HUDEP-2 (cell line): ENCODE results near the gene ANXA8L1.
"Not testable (repeated sequence)": the region's sequence is repeated elsewhere in the genome, so short reads cannot be mapped to it uniquely, and the experiment has no call there.

Source experiments
- DNase-seq, 76 experiments: peaks; one replicate each; lab custom pipeline; 2025; ENCODE audit not compliant: unreplicated experiment in 76 of 76; lab: John Stamatoyannopoulos, UW

Gene ANXA8L1

GRCh38 chr10:46375406-46375805 lies at the start of gene ANXA8L1:
Gene ANXA8L1, plus strand, starts transcription at chr10:46375776. Its CDS starts 76 bp downstream, at chr10:46375852.
- not testable (repeated sequence) for DNase-seq

- no peak for DNase-seq
Measured at GRCh38 chr10:46326066-46326465, 49.5 kb upstream of the ANXA8L1 start.

- no peak for DNase-seq
Measured at GRCh38 chr10:46326971-46327370, 48.6 kb upstream of the ANXA8L1 start.

GRCh38 chr10:46327685-46328084 lies 47.9 kb upstream of the ANXA8L1 start:
- DNase-seq = no peak

- DNase-seq = no peak
Measured at GRCh38 chr10:46328853-46329689, 46.5 kb upstream of the ANXA8L1 start.

- no peak for DNase-seq
Measured at GRCh38 chr10:46329690-46330016, 45.9 kb upstream of the ANXA8L1 start.

- no peak for DNase-seq
Measured at GRCh38 chr10:46330894-46331293, 44.7 kb upstream of the ANXA8L1 start.

- DNase-seq = not testable (repeated sequence)
Measured at GRCh38 chr10:46365484-46365883, 10.1 kb upstream of the ANXA8L1 start.

GRCh38 chr10:46367209-46367608 lies 8.4 kb upstream of the ANXA8L1 start:
- not testable (repeated sequence) for DNase-seq

GRCh38 chr10:46367666-46368240 lies 7.8 kb upstream of the ANXA8L1 start:
- DNase-seq = not testable (repeated sequence)

- not testable (repeated sequence) for DNase-seq
Measured at GRCh38 chr10:46368956-46369355, 6.6 kb upstream of the ANXA8L1 start.

GRCh38 chr10:46374410-46374809 lies 1.2 kb upstream of the ANXA8L1 start:
- not testable (repeated sequence) for DNase-seq

- DNase-seq = not testable (repeated sequence)
Measured at GRCh38 chr10:46377022-46377421, 1.4 kb downstream of the ANXA8L1 start.

- DNase-seq = not testable (repeated sequence)
Measured at GRCh38 chr10:46377651-46378050, 2.1 kb downstream of the ANXA8L1 start.

- DNase-seq = not testable (repeated sequence)
Measured at GRCh38 chr10:46378108-46378507, 2.5 kb downstream of the ANXA8L1 start.

- DNase-seq = not testable (repeated sequence)
Measured at GRCh38 chr10:46379233-46379848, 3.8 kb downstream of the ANXA8L1 start.

- DNase-seq = not testable (repeated sequence)
Measured at GRCh38 chr10:46385858-46386257, 10.3 kb downstream of the ANXA8L1 start.

GRCh38 chr10:46386694-46387093 lies 11.1 kb downstream of the ANXA8L1 start:
- DNase-seq = not testable (repeated sequence)

- DNase-seq = not testable (repeated sequence)
Measured at GRCh38 chr10:46387309-46387902, 11.8 kb downstream of the ANXA8L1 start.

GRCh38 chr10:46391422-46391821 lies 15.8 kb downstream of the ANXA8L1 start:
- DNase-seq = not testable (repeated sequence)
